ENCODE results near the gene NCS1. TPM values are rescaled to one million over a fixed set of nuclear protein-coding genes. Genes with fewer than 3 reads are reported as not detected.

NCS1 gene
- 73.8 TPM for polyA plus RNA-seq (ENCODE audit: insufficient read length)

DNA sequence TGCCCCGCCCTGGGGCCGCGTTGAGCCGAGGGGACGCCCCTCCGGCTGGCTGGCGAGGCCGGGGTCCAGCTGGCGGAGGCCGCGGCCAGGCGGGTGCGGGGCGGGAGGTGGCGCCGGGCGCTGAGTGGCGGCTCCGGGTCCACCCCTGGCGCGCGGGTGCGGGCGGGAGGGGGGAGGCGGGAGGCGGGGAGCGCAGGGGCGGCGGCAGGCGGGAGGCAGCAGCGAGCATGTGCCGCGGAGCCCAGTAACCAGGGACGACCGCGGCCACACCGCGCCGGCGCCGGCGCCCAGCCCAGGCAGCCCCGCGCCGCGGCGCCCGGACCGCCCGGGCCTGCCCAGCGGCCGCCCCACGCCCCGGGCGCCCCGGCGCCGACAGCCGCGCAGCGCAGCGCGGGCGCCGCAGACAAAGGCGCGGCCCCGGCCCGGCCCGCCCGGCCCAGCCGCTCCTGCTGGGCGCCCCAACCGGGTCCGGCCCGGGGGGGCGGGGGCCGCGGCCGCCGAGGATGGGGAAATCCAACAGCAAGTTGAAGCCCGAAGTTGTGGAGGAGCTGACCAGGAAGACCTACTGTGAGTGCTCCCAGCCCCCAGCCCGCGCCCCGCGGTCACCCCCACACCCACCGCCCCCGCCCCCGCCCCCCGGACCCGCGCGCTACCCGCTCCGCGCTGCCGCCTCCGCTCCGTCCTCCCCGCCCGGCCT is at the start of gene NCS1:
Gene NCS1, plus strand, starts transcription at position 244 of the 697 bp plus-strand sequence. Its CDS starts 260 bp downstream, at position 504.
- peak; percentile 72 for DNase-seq

DNA sequence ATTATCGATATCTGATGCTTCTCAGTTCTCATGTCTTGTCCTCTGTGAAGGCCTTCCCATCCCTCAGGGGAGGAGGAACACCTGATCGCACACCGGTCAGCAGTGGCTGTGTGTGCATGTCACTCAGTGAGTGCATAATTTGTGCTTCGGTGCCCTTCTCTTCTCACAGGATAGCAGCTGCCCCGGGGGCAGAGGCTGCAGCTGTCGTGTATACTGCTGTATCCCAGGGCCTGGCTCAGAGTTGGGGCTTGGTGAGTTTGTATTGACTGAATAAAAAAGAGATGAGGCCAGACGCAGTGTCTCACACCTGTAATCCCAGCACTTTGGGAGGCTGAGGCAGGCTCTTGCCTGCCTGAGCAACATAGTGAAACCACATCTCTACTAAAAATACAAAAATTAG is 49.7 kb upstream of the NCS1 start:
- DNase-seq = no peak

DNA sequence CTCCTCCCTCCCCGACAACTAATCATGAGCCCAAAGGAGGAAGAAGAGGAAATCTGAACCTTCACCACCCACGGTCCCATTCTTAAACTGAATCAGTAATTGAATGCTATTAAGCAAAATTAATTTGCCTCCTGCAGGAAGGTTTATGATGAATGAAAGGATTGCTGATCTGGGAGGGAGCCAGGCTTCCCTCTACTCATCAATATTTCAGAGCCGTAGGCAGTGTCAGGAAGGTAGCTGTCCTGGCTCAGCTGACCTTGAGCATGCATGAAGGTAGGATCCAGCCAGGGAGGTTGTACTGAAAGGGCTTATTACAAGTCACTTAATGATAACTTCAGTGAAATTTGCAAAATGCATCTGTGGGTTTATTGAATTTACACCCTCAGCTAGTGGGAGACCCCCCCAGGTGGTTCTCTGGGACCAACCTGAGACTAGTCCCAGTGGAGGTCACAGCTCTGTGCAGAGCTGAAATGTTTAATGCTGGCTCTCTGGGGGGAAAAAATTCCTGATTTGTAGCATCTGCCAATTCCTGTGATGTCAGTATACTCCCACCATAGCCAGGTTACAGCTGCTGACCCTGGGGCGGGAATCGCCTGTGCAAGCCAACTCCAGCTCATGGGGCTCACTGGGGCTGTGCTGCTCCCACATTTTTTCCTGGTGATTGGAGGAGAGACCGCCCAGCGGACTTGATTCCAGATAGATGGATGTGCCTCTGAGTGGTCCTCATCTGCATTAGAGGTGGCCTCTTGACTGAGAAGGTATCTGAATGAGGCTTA is 47.9 kb upstream of the NCS1 start:
- no peak for DNase-seq

DNA sequence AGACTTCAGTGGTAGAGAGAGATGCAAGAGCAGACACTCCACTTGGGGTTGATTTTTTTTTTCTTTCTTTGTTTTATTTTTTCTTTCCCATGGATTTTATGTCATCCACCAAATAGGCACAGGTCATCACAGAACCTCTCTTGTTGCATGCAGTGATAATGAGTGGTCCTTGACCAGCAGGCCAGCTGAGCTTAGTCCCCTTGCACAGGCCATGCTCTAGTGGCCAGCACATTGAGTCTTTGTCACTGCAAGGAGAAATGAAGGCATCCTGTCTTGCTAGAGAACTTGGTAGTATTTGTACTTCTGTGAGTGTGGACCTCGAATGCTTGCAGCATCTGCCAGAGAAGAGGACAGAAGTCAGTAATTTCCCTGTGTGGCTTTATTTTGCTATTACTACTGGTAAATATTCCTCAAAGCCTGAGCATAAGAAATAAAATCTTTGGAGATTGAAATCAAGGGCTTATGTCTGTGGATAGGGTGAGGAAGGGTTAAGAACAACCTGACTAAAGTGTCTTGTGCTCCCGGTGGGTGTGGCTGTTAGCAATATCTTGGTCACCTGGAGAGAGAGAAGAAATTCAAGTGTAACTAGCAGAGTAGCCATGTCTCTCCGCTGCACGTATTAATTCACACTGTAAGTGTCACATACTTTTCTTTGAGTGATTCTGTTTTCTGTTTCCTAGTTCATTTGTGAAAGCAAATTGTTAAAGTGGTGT is 45.3 kb upstream of the NCS1 start:
- DNase-seq = no peak

DNA sequence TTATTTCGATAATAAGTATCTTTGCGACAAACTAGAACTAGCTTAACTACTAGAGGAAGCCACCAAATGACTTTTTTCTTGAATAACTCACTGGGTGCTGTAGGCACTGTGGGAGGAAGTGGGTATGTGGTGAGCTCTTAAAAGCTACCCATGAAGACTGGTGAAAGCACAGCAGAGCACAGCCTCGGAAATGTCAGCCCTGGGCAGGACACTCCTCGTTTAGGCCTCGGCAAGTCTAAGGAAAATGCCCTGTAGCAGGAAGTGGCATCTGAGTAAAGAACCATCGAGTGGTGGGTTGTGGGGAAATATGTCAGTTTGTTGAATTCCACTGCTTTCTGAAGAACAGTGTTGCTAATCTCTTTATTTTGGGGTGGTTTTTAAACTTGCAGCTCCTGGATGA is 44.0 kb upstream of the NCS1 start:
- DNase-seq = no peak

DNA sequence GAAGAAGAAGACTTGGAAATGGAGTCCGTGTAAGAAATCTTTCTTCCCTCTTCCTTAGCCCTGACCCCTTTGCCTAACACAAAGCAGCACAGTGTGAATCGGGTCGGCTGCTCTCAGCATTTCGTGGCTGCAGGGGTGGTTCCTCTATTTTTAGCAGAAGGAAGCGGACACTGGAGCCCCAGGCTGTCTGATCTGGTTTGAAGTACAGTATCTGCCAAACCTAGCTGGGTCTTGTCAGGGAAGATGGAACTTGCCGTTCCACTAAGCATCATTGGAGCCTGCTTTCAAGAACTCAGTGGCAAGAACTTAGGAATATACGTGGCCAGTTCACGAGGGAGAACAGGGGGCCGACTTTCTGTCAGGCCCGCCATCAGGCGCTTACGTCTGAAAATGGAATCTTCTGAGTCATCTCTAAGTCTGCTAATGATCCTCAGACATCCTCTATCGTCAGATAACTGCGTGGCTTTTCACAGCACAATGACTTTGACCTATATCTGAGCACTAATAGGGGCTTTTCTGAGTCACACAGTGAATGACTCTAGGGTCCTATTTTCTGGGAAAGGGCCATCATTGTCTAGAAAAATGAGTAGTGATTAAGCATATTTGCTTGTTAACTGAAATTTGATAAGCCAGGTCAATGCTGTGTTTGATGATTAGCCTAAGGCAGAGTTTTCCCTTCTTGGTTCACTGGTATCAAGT is 43.3 kb upstream of the NCS1 start:
- DNase-seq = no peak

DNA sequence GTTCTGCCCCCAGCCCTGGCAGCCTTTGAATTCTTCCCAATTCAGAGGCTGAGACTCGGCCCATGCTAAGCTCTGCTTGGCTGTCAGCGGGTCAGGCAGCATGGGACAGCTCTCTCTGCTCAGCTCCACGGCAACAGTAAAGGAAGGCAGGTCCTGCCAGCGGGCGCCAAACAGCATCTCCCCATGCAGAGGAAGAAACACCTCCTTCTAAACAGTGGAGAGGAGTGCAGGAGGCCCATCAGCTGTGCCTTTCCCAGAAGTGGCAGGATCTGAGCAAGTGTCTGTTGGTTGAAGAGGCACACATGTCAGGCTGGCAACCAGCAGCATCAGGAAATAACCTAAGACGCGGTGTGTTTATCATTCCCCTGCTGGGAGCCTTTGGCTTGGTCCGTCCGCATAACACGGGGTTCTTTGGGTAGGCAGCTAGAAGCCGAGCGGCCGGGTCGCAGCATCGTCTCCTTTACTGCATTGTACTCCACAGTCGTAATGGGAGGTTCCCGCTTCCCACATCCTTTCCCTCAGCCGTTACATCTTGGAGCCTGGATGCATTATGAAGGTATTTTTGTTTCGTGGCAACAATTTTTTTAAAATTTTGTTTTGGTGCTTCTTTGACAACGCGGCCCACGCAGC is 42.7 kb upstream of the NCS1 start:
- no peak for DNase-seq

DNA sequence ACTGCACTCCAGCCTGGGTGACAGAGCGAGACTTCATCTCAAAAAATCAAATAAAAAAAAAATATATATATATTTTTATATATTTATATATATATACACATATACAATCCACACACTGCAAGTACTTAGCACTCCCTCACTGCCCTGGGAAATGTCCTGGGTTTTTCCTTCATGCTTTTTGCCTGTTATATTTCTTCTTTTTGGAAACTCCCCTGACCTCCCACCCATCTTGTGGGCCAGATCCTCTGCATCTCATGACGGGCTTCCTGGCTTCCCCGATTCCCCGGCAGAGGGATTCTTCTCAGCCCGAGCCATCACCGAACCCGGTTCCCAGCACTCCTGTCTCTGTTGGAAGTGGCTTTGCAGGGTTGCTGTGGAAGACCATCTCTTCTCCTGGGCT is 39.5 kb upstream of the NCS1 start:
- DNase-seq = no peak

DNA sequence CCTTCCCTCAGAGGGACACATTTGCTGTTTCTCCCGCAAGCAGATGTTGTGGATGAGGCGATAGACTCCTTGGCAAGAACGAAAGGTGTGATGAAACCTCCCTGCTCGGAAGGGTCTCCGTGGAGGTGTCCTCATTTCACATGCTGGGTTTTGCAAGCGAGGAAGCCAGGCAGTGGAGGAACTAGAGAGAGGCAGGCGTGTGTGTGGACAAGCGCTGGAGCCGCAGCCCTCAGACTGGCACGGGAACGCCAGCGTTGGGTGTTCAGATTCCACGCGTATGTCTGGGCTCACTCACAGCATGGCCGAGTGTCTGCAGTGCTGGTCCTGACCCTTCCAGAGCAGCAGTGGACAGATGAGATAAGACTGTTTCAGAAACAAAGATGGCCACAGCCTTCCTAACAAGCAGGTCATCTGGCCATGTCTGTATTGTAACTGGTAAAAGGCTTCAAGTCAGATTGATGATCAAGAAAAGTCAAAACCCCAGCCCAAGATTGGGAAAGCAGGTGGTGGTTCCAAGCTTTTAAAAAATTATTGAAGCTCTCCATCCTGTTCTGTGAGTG is 35.0 kb upstream of the NCS1 start:
- no peak for DNase-seq

DNA sequence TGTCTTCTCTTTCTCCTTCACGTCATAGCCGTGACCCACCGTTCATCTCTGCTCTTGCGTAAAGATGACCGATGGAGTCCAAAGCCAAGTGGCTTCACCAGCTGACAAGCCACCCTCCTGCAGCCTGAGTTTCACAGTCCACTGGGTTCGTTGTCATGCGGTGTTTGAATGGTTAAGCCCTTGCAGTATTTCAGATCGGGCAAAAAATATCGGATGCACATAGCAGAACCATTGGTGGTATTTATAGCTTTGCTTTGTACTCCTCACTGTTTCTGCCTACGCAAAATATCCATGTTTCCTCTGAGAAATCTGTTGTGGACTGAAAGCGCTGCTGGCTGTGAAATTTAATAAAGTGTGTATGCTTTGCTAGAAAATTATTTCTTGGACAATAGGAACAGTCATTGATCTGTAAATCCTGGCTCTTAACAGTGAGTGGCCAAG is 34.5 kb upstream of the NCS1 start:
- DNase-seq = no peak

DNA sequence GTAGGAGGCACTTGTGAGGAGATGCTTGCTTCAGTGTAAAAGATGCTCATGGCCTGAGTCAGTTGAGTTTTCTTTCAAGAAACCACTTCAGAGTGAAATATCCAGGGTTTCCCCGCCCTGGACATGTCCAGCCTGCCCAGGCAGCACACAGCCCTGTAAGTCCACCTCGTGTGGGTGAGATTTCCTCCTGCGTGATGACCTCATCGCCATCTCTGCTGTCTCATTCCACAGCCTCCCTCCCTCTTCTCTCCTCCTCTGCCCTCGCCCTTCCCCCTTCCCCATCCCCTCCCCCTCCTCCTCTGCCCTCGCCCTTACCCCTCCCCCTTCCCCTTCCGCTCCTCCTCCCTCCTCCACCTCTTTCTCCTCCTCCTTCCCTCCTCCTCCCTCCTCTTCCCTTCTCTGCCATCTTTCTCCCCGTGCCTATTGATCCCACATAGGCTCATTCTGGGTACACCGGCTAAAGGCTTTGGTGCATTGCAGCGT is 34.0 kb upstream of the NCS1 start:
- no peak for DNase-seq

DNA sequence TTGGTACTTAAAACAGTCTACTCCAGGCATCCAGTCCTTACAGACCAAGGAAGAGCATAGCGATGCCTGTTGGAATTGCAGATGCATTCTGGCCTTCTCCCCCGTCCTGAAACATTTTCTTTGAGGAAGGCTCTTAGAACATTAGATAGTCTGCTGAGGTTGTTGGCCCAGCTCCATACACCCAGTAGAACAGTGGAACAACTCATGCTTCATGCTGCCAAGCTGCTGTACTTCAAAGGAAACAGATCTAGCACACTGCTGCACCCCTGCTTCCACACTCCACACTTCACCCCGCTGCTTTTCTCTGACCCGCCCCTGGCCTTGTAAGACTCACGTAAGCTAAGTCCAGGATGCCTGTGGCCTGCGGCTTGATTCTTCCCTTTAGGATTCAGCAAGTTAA is 33.4 kb upstream of the NCS1 start:
- peak; percentile 55 for DNase-seq

DNA sequence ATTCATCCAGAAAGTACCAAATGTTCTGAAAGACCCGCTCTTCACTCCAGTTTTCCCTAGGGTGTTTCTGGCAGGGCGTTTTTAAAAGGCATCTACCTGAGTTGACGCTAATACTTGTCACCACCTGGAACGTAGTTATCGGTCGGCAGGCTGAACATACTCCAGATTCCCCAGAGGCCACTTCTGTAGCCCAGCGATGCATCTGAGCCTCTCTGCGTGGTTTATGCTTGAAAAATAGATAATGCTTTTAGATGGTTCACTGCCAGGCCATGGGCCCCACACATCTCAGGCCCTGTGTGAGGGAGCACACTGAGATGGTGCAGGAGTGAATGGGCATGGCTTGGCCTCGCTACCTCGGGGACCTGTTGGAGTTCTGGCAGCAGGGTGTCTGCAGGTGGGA is 33.0 kb upstream of the NCS1 start:
- no peak for DNase-seq

DNA sequence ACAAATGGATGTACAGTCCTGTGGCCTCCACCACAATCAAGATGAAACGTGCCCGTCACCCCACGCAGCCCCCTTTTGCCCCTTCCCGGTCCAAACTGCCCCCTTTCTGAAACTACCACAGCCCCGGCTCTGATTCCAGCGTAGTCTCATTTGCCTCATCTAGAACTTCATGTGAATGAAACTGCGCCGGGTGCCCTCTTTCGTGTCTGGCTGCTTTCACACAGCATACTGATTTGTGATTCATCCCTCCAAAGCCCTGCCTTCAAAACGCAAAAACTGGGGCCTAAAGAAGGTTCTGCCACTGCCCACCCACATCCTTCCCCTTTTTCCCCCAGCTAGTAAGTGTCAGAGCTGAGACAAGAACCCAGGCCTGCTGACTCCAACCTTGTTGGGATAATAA is 31.5 kb upstream of the NCS1 start:
- no peak for DNase-seq

DNA sequence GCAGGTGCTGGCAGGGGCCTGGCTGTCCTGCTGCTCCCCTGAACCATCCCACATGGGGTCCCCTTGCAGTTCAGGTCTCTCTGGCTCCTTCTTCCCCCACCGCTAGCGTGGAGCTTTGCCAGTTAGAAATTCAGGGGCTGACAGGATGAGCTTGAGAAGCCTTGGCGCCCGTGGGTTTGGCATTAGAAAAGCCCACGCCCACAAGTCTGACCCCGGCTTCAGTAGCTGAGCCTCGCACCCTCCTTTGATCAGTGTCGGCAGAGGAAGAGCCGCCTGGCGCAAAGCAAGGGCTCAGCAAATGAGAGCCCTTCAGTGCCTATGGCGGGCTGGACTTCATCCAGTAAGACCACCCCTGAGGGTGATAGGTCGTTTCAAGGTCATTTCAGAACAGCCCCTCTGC is 30.1 kb upstream of the NCS1 start:
- no peak for DNase-seq

DNA sequence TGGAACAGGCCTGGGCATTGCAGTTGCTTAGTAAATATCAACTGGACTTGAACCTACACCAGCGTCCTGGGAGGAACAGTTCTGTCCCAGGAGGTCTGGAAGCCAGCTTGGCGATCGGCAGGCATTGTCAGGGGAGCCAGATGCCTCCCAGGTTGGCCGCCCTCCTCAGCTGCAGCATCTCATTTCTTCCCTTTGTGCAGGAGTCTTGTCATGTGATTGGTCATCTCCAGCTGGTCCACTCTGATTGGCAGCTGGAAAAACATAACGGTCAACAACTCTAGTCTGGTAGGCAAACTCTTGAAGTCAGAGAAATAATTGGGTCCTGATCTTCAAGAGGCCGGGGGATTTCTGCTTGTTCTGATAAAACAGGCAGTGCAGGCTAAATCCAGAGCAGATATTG is 29.6 kb upstream of the NCS1 start:
- no peak for DNase-seq

DNA sequence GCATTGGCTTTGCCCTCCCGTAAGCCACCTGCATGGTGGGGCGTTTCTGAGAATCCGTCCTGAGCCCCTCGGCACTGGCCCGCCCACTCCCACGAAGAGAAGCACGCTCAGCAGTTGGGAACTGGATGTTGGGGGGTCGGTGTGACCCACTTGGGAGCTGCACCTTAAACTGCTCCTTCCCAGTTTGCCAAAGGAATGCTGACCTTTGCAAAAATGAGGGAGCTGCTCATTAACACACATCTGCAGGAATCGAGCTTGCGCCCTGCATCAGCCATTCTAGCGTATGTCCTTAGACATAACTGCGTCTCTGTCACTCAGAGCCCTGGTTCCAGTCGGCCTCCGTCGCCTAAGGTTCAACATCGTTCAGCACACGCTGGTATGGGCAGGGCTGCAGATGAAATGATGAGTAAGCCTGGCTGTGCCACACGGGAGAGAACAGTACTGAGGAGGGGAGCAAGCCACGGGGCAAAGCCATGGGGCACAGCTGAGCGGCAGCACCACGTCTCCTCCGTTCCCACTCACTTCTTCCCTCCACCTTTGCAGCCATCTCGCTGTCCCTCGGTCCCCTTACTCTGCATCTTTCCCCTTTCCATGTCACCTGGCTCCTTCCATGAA is 28.8 kb upstream of the NCS1 start:
- DNase-seq = no peak

DNA sequence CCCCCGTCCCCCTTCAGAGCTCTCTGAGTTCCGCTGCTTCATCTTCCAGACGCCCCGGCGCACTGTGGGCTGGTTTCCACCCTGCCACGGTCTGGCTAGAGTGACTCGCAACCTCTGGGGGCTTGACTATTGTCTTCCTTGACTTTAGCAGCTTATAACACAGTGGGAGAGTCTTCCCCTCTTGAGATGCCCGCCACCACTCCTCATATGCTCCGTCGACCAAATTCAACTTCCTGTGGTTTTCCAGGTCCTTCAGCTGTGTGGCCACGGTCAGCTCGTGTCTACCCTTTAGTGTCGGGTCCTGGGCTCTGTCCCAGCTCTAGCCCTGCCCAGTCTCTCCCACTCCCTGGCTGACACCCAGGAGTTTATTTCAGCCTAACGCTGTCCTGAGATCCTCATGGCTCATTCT is 28.2 kb upstream of the NCS1 start:
- DNase-seq = peak; percentile 40

DNA sequence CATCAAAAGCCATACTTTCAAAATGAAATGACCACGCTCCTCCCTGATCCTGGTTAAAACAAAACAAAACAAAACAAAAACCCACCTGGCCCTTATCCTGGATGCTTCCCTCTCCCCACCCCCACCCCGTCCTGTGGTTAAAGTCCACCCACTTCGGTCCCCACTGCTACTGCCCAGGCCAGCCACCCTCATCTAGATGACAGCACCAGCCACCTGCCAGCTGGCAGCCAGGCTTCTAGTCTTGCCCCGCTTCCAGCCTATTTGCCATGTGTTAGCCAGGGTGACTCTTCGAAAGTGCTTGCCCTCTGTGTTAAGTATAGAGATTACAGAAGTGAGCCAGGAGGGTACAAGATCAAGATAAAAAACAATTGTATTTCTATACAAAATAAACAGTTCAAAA is 27.5 kb upstream of the NCS1 start:
- DNase-seq = no peak

DNA sequence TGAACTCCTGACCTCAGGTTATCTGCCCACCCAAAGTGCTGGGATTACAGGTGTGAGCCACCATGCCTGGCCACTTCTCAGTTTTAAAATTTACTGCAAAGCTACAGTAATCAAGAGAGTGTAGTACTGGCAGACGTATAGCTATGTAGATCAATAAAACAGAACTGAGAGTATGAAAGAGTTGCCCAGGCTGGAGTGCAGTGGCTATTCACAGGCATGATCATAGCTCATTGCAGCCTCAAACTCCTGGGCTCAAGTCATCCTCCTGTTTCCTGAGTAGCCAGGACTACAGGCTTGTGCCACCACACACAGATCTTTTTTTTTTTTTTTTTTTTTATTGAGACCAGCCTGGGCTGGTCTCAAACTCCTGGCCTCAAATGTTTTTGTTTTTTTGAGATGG is 26.5 kb upstream of the NCS1 start:
- DNase-seq = no peak

DNA sequence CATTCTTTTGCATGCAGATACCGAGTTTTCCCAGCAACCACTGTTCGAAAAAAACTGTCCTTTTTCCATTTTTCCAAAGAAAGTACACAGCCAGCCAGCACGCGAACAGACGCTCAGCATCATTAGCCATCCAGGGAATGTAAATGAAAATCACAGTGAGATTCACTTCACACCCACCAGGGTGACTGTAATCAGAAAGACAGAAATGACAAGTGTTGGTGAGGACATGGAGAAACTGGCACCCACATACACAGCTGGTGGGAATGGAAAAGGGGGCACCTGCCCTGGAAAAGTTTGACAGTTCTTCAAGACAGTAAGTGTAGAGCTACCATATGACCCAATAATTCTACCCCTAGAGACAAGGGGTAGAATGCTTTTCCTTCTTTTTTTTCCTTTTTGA is 25.0 kb upstream of the NCS1 start:
- DNase-seq = no peak

DNA sequence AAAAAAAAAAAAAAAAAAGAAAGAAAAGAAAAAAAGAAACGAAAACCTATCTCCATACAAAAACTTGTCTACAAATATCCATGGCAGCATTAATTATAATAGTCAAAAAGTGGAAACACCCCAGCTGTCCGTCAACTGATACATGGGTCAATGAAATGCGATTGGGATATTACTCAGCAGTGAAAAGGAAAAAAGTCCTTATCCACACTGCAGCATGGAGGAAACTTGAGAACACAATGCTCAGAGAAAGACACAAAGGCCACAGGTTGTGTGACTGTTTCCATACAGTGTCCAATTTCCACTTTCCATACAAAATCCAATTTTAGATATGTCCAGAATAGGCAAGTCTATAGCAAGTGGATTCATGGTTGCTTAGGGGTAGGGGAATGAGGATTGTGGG is 24.3 kb upstream of the NCS1 start:
- DNase-seq = no peak
